Thyroid gland (tissue), 4 donors: ENCODE results near the gene CIDEA.

ENCODE experiments used
- CTCF ChIP-seq, 6 experiments: fragments of 200-600 bp in 3 of 6; fragments of 450-650 bp in 3 of 6; sonication (generic) in 3 of 6; IDR thresholded peaks; one replicate each; pipeline ENCODE4 v1.5.1; 2016 to 2019; ENCODE audit warnings: antibody characterized with exemption in 6 of 6, mild to moderate bottlenecking in 2 of 6, inconsistent platforms in 1 of 6, moderate library complexity in 1 of 6
- POLR2A ChIP-seq, 2 donors: fragments of 450-650 bp; IDR thresholded peaks; one replicate each; pipeline ENCODE4 v1.6.1; 2017; ENCODE audit warnings: antibody characterized with exemption in 2 of 2, mild to moderate bottlenecking in 2 of 2, moderate library complexity in 1 of 2

GRCh38 chr18:12231040-12231882 is 22.9 kb upstream of the CIDEA start:
- TF ChIP-seq CTCF (IDR thresholded peaks at IDR 0.05) (no peak), POLR2A (IDR thresholded peaks at IDR 0.05) (no peak)
